GM21381 (cell line): ENCODE results near the gene SLC44A2.
"Not testable (repeated sequence)": the region's sequence is repeated elsewhere in the genome, so short reads cannot be mapped to it uniquely, and the experiment has no call there.

Experiments
- ATAC-seq: cut with Tn5 transposase; IDR thresholded peaks from one replicate; pipeline ENCODE4 v1.9.1; 2021; ENCODE audit warnings: mild to moderate bottlenecking, moderate library complexity; ENCODE audit not compliant: unreplicated experiment

The SLC44A2 gene

DNA sequence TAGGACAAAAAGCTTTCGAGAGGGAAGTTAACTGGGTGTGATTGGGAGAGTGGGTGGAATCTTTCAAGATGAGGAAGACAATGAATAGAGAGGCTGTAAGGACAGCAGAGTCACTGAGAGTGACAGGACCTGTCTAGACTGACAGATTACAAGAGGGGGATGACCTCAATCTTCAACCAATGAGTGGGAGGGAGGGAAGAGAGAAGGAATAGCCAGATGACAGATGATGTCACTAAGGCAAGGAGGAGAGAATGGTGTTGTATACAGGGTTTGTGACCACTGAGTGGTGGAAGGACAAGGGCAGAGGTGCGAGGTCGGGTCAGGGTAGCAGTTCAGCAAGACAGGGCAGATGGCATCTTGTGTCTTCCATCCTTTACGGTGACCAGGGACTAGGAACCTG, 23.0 kb downstream of the SLC44A2 start:
- ATAC-seq: no peak

DNA sequence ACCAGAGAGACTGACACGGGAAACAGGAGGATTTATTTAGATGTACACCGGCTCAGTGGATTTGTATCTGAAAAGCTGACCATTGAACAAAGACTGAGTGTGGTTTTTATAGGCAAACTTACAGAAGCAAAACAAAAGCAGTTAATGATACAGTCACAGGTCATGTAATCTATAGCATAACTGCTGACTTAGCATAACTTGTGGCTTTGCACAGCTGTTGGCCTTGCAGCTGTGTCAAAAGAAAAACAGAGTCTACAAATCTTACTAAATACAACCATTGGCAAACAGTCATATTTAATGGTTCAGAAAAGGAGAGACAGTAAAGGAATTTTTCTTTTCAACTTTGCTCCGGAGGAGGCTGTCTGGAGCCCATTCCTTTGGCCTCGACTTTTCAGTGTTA, 26.5 kb downstream of the SLC44A2 start:
- ATAC-seq: no peak

DNA sequence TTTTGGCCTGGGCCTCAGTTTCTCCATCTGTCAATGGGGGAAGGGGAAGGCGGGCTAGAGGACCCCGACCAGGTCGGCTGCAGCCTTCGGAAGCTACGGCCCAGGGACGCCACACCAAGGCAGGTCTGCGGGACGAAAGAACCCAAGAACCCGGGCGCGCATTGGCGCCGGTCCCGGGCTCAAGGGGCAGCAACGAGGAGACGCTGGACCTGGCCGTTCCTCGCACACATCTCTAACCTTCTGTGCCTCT, 28.1 kb downstream of the SLC44A2 start:
- ATAC-seq: no peak

DNA sequence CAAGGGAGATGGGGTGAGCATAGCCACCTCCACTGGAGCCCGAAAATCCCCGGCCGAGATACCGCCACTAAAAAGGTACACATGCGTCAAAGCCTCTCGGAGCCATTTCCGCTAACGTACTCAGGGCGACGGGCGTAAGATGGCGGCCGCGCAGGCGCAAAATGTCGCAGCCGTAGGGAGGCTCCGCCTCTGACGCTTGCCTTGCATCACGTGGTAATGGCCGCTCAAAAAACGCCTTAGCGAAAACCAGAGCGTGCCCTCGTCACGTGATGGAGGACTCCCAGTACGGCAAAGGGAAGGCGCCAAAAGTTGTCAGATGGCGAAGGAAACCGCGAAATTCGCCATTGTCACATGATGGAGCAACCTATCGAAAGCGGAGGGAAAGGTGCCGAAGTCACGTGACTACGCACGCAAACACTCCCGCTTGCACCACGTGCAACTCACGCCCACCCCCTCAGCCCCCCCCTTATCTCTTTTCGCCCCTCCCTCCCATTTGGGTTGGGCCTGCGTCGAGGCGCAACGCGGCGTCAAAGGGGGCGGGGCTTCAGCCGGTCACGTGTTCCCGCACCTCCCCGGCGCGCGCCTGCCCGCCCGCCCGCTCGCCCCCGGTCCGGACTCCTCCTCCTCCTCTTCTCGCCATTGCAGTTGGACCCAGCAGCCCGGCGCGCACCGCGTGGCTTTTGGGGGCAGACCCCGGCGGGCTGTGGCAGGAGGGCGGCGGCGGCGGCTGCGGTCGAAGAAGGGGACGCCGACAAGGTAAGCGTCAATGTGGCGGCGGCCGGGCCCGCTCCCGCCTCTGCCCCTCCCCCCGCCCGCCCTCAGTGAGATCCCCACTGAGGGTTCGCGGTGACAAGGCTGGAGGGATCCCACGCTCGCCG, 28.6 kb downstream of the SLC44A2 start, which contains the start of gene ILF3:
TSS of gene ILF3 (plus strand) at position 615 of the 878 bp plus-strand sequence. CDS start 16,260 bp downstream, outside the sequence.
- peak; percentile 64 for ATAC-seq

DNA sequence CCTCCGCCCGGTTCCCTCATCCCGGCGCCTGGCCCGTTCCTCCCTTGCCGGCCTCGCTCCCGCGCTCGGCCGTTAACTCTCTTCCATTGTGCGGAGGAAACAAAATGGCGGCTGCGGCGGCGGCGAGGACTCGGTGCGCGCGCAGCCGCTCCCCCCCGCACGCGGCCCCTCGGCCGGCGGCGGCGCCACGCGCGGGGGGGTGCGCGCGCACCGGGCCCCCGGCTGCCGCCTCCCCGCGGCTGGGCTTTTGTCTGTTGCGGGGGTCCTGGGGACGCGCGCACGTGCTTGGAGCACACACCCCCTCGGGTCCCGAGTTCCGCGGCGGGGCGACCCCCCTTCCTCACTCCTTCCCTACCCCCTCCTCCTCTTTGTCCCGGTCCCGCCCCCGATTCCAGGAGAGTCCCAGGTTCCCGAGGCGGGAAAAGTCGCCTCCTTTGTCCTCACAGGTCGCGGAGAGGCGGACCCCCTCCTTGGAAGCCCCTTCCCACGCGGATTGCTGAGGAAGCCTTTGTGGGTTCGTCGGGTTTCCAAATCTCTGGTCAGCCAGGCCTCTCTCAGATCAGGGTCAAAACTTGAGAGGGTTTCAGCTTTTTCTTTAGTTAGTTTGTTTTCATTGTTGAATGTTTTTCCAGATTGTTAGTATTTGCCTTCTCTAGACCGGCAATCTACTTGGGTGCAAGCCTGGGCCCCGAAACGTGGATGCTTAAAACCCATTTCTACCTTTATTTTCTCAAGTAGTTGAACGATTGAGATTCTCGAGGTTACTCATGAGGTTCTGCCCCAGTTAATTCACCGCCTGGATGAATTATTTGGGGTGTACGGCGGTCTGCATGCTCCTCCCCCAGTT, 29.5 kb downstream of the SLC44A2 start:
- no peak for ATAC-seq

DNA sequence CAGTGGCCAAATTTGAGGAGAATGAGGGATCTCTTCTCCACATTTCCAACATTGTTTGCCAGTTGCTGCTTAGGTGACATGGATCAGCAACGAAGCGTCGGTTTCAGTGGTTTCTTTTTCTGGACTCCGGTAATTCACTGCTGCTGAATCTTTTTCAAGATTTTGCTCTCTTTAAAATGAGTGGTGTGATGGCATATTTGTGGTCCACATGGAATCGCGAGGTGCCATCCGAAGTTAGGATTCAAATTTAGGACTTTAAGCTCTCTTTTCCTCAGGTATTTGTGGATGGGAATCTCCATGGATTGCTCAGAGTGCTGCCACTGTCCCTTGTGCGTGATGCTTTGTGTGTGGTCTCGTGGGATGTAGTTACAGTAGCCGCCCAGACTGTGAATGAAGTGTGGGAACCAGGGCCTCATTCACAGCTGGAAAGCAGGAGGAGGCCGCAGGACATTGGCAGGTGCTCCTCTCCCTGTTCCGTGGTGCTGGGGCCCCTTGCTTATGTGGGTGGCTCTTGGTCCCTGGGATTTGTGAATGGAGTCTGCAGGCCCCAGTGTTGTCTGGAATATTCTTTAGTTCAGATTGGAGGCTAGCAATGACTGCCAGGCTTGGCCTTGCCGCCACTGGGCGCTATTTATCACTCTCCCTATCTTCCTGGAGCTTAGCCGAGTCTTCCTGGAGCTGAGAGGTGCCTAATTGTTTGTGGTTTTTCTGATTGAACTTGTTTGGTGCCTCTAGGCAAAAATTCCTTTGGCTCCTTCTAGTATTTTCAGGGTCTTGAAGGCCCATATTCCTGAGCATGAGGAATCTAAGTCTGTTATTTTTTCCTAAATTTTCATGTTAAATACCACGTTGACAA, 30.3 kb downstream of the SLC44A2 start:
- ATAC-seq: no peak

DNA sequence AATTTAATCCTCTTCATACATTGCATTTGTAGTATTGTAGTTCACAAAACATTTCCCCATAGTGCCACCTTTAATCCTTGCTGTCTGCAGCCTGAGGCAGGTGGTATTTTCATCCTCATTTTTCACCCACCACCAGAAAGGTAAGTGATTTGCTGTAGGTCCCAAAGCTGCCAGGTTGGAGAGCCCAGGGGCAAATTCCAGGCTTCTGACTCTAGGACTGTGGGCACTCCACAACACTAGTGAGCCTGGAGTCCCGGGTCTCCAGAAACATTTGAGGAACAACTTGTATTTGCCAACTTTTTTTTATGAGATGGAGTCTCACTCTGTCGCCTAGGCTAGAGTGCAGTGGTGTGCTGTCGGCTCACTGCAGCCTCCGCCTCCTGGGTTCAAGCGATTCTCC, 35.0 kb downstream of the SLC44A2 start:
- ATAC-seq: no peak

DNA sequence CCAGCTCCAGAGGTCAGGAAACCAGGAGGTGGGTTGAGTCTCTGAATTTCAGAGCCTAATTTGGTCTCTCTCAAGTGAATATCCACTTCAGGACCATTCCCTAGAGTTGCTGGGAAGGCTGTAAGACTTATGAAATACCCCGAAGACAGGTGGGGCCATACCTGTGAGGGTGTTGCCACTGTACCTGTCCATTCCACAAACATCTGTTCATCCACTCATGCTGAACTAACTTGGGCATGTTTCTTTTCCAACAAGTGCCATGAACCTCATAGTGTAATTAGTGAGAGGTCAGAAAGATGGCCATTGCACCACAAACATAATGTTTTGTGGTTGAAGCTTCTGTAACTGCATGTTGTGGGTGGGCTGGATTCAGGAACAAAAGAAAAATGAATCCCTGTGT, 36.6 kb downstream of the SLC44A2 start:
- ATAC-seq: no peak

DNA sequence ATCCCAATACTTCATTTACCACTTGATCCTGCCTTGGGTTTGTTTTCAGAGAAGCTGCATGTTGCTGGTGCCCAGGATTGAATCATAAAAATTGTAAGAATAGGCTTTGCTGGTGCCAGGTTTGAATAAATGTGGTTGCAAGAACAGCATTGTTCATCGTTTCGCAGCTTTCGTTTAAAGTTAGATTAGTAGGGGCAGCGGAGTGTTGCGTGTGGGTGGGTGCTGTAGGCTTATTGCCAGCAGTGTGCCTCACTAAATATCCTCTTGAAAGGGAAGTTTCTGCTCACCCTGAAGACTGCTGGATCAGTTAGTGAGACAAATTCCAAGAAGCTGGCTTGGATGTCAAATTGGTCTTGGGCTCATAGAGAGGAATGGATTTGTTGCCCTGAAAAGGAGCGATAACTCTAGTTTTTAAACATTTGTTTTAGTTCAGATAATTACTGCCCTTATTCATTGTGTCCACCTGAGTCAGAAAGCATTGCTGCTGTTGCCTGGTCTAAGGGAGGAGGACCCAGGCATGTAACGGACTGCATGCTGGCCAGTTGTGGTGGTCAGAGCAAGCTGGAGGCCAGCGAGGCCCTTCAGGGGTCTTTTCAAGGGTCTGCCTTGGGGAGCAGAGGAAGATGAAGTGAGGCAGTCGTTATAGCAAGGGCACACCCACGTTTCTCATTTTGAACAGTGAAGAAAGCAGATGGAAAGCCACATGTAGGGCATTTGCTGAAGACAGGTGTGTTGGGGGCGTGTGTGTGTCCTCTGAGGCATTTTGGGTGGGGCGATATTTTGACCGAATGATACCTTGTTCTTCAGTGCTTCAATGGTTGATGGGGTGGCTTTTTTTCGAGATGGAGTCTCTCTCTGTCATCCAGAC, 37.3 kb downstream of the SLC44A2 start:
- no peak for ATAC-seq

DNA sequence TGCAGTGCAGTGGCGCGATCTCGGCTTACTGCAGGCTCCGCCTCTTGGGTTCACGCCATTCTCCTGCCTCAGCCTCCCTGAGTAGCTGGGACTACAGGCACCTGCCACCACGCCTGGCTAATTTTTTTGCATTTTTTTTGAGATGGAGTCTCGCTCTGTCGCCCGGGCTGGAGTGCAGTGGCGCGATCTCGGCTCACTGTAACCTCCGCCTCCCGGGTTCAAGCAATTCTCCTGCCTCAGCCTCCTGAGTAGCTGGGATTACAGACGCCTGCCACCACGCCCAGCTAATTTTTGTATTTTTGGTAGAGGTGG, 37.9 kb downstream of the SLC44A2 start:
- ATAC-seq: not testable (repeated sequence)

DNA sequence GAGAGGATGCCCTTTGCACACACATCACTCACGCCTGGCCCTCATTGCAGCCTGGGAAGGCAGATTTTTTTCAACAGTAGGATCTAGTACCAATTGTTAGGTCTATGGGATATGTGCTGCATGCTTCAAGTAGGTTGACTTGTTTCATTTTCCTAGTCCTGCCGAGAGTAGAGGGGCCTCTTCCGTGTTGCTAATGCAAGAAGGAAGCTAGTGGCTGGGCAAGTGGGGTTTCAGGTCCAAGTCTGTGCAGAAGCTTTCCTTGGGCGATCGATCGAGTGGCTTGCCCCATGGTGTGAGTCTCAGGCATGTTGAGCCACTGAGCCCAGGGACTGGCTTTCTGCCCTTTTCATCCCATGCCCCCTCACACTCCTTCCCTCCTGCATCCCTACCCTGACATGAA, 42.5 kb downstream of the SLC44A2 start:
- ATAC-seq: no peak

DNA sequence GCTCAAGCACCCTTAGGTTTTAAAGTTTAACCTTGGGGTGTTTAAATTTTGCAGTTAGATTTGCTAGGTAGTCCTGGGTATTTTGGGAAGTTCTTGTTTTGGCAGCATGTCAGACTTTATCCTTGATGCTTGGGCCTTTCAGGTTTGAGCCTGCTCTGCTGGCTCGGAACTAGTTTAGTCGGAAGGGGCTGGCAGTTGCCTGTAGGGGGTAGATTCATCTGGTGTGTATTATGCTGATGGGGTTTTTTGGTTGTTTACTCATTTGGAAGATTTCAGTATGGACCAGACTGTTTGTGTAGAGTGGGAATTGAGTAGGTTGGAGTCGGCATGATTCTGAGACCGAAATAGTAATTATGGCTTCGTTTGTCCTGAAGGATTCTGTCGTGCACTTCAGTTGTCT, 43.9 kb downstream of the SLC44A2 start:
- ATAC-seq: no peak

DNA sequence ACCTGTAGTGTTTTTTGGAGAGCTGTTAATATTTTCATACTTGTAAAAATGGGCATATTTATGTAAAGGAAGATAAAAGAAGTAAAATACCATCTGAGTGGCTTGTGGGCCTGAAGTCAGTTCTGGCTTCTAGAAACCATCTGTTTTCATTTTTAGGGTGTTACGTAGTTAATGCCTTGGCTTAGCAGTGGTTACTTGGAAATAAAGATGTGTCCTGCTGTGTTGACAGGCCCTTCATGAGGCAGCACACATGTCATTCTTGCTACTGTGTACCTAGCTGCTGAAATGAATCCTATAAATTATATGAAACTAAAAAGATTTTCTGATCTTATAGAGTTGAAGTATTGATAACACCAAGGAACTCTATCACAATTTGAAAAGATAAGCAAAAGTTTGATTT, 44.8 kb downstream of the SLC44A2 start:
- ATAC-seq: no peak

DNA sequence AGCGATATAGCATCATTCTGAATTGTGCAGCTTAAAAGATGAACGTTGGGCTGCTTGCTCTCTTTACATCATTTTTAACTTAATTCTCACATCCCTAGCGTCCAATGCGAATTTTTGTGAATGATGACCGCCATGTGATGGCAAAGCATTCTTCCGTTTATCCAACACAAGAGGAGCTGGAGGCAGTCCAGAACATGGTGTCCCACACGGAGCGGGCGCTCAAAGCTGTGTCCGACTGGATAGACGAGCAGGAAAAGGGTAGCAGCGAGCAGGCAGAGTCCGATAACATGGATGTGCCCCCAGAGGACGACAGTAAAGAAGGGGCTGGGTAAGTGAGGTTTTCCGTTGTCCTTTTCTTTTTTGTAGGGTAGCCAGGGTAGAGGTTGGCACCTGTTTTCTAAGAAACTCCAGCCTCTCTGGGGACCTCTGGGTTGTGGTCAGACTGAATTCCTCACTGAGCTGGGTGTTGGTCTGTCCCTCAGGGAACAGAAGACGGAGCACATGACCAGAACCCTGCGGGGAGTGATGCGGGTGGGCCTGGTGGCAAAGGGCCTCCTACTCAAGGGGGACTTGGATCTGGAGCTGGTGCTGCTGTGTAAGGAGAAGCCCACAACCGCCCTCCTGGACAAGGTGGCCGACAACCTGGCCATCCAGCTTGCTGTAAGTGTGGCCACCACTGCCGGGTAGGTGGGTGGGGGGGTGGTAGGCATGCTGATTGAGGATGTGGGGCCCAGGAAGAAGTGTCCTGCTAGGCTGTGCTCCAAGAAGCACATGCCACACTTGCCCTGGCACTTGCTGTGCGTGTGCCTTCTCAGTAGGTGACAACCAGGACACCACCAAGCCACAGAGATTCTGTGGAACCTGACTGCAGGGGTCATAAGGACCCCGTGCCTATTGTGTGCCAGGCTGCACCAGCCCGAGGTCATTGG, 45.8 kb downstream of the SLC44A2 start:
- no peak for ATAC-seq

DNA sequence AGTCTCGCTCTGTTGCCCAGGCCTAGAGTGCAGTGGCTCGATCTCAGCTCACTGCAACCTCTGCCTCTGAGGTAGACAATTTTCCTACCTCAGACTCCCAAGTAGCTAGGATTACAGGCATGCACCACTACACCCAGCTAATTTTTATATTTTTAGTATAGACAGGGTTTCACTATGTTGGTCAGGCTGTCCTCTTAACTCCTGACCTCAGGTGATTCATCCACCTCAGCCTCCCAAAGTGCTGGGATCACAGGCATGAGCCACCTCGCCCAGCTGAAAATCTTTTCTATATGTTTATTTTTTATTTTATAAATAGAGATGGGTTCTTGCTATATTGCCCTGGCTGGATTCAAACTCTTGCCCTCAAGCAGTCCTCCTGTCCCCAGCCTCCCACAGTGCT, 46.6 kb downstream of the SLC44A2 start:
- ATAC-seq: not testable (repeated sequence)

DNA sequence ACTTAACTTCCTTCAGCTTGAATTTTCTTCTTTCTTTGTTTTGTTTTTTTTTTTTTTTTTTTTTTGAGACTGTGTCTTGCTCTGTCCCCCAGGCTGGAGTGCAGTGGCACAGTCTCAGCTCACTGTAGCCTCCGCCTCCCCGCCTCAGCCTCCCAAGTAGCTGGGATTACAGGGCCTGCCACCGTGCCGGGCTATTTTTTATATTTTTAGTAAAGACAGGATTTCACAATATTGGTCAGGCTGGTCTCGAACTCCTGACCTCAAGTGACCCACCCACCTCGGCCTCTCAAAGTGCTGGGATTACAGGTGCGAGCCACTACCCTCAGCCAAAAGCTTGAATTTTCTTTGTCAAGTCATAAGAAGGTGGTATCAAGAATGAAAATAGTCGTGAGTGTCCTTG, 49.9 kb downstream of the SLC44A2 start:
- not testable (repeated sequence) for ATAC-seq

DNA sequence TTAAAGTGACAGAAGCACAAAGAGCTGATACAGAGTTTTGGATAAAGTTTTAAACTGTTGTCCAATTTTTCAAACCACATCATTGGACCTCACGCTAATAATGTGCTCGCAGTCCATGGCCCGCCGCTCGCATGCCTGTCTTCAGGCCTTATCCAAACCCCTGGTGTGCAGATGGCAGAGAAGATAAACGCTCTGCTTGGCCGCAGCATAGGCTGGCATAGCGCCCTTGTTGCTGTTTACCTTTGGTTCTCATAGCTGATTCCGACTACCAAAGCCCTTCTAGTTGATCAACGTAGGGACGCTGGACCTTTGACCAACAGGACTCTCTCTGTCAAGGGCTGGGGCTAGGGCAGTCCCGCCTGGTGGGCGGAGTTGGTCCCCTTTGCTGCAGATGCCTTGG, 52.4 kb downstream of the SLC44A2 start:
- no peak for ATAC-seq

DNA sequence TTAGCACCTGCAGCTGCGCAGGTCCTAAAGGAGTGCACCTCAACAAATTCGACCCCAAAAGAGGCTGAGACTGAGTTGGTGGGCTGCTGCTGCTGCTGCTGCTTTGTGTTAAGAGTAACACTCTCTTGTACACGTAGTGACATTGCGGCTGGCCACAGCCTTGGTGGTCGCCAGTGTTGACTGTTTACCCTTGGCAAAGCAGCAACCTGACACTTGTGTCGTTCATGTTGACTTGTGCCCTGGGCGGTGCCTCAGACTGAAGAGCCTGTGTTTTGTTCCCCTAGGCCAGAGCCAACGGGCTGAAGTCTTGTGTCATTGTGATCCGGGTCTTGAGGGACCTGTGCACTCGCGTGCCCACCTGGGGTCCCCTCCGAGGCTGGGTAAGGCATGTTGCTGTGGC, 53.5 kb downstream of the SLC44A2 start:
- ATAC-seq: no peak

DNA sequence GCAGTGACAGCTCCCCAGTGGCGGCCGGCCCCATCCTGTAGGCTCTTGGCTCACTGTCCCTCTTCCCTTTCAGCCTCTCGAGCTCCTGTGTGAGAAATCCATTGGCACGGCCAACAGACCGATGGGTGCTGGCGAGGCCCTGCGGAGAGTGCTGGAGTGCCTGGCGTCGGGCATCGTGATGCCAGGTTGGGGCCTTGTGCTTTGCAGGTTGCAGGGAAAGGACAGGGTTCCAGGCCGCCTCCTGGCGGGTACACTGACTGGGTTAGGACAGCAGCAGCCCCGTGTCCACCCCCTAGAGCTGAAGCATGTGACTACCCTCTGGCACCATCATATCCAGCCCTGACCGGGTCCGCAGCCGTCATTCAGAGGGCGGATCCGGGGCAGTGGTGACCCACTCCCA, 54.4 kb downstream of the SLC44A2 start:
- ATAC-seq: no peak
